ENCODE results near the gene MARVELD3. TPM values are rescaled to one million over a fixed set of nuclear protein-coding genes. Genes with fewer than 3 reads are reported as not detected.
A peak's percentile ranks its signal among the peaks of the same experiment; 100 is the strongest.
"Not testable (repeated sequence)": the region's sequence is repeated elsewhere in the genome, so short reads cannot be mapped to it uniquely, and the experiment has no call there.

MARVELD3 gene
- polyA plus RNA-seq, 4 donors = 29.5 to 96.6 (median 40.6) TPM

GRCh38 chr16:71676236-71676635 is 50.3 kb downstream of the MARVELD3 start:
- Histone ChIP-seq H3K27me3 (ENCODE audit: control insufficient read depth in 3 of 3, insufficient read depth in 3 of 3, low read length in 3 of 3) (no peaks in the 10 kb centered on the region), H3K9me3 (ENCODE audit: control insufficient read depth in 2 of 2, insufficient read depth in 1 of 2, low read depth in 1 of 2, low read length in 1 of 2) (no peaks in the 10 kb centered on the region), H3K4me3 (ENCODE audit: low read depth in 1 of 3, low read length in 3 of 3) (no peak overlapping the region), H3K4me1 (ENCODE audit: control insufficient read depth in 3 of 3, insufficient read depth in 2 of 3, low read depth in 1 of 3, low read length in 2 of 3) (no peaks in the 10 kb centered on the region), H3K27ac (ENCODE audit: low read depth in 1 of 3, low read length in 2 of 3) (no peak overlapping the region), H3K36me3 (ENCODE audit: control insufficient read depth in 3 of 3, insufficient read depth in 2 of 3, low read depth in 1 of 3, low read length in 3 of 3) (peaks cover 9 to 29% (median 17%) of the 10 kb centered on the region in 3 donors)
- DNase-seq (no peak), FAIRE-seq (no peak)
- WGBS, 3 donors = 86 to 94% (median 91%) methylated on average over 5 of the region's 5 CpGs

- Histone ChIP-seq H3K36me3 (ENCODE audit: control insufficient read depth in 3 of 3, insufficient read depth in 2 of 3, low read depth in 1 of 3, low read length in 3 of 3) (peaks cover 14 to 32% (median 18%) of the 10 kb centered on the region in 3 donors), H3K4me3 (ENCODE audit: low read depth in 1 of 3, low read length in 3 of 3) (no peak overlapping the region), H3K27me3 (ENCODE audit: control insufficient read depth in 3 of 3, insufficient read depth in 3 of 3, low read length in 3 of 3) (no peaks in the 10 kb centered on the region), H3K9me3 (ENCODE audit: control insufficient read depth in 2 of 2, insufficient read depth in 1 of 2, low read depth in 1 of 2, low read length in 1 of 2) (peaks cover 0 to 4% of the 10 kb centered on the region in 2 donors), H3K4me1 (ENCODE audit: control insufficient read depth in 3 of 3, insufficient read depth in 2 of 3, low read depth in 1 of 3, low read length in 2 of 3) (no peaks in the 10 kb centered on the region), H3K27ac (ENCODE audit: low read depth in 1 of 3, low read length in 2 of 3) (peak overlapping the region in 1 of 3 donors; percentile 50)
- WGBS, 3 donors = 24 to 69% (median 39%) methylated on average over 2 of the region's 2 CpGs
- peak; percentile 56 to 60 for DNase-seq
- no peak for FAIRE-seq
Measured at GRCh38 chr16:71681360-71681759, 55.4 kb downstream of the MARVELD3 start.

GRCh38 chr16:71684280-71684679 is 58.3 kb downstream of the MARVELD3 start:
- 94 to 97% (median 96%) methylated on average over 12 of the region's 12 CpGs for WGBS, 3 donors
- H3K4me3 ChIP-seq (ENCODE audit: low read depth in 1 of 3, low read length in 3 of 3); H3K4me1 ChIP-seq (ENCODE audit: control insufficient read depth in 3 of 3, insufficient read depth in 2 of 3, low read depth in 1 of 3, low read length in 2 of 3); H3K27ac ChIP-seq (ENCODE audit: low read depth in 1 of 3, low read length in 2 of 3); H3K27me3 ChIP-seq (ENCODE audit: control insufficient read depth in 3 of 3, insufficient read depth in 3 of 3, low read length in 3 of 3); FAIRE-seq; H3K9me3 ChIP-seq (ENCODE audit: control insufficient read depth in 2 of 2, insufficient read depth in 1 of 2, low read depth in 1 of 2, low read length in 1 of 2); DNase-seq: not testable (repeated sequence)
- peaks cover 7 to 33% (median 21%) of the 10 kb centered on the region in 3 donors for H3K36me3 ChIP-seq (ENCODE audit: control insufficient read depth in 3 of 3, insufficient read depth in 2 of 3, low read depth in 1 of 3, low read length in 3 of 3)

Other genes starting within 250 kb of the MARVELD3 start
- not detected for gene TLE7, start 184.1 kb upstream of the MARVELD3 start, polyA plus RNA-seq
- gene ZNF23, start 163.9 kb upstream of the MARVELD3 start, polyA plus RNA-seq = 10 to 100 TPM in 1 of 4 donors, 1 to 10 TPM in 3; 3.5 to 10.8 (median 4.9) TPM
- gene ZNF19, start 136.9 kb upstream of the MARVELD3 start, polyA plus RNA-seq = 1 to 10 TPM; 1.3 to 8.3 (median 1.9) TPM
- under 1 TPM in 2 of 4 donors, not detected in 2; 0.06 to 0.15 TPM for gene CHST4, start 99.8 kb upstream of the MARVELD3 start, polyA plus RNA-seq
- under 1 TPM; 0.10 to 0.54 (median 0.26) TPM for gene TAT, start 49.1 kb upstream of the MARVELD3 start, polyA plus RNA-seq
- gene PHLPP2, start 98.5 kb downstream of the MARVELD3 start, polyA plus RNA-seq = 10 to 100 TPM in 3 of 4 donors, 1 to 10 TPM in 1; 3.6 to 31.7 (median 16.1) TPM
- 10 to 100 TPM; 17.6 to 66.8 (median 22.2) TPM for gene AP1G1, start 182.7 kb downstream of the MARVELD3 start, polyA plus RNA-seq
- gene ATXN1L, start 219.8 kb downstream of the MARVELD3 start, polyA plus RNA-seq = 10 to 100 TPM in 2 of 4 donors, 1 to 10 TPM in 2; 4.3 to 21.3 (median 7.7) TPM

All from small intestine (tissue), 7 donors.